ENCODE results near the gene CTRL. TPM values are rescaled to one million over a fixed set of nuclear protein-coding genes. Genes with fewer than 3 reads are reported as not detected.

Gene CTRL
- total RNA-seq, 1 donor from 2014 or later = 2.8 TPM

- no peaks in the 10 kb centered on the region for H3K4me1 Mint-ChIP-seq (ENCODE audit: low read depth, unreplicated experiment)
- no peak for DNase-seq
- H3K9me3 Mint-ChIP-seq (ENCODE audit: unreplicated experiment) = no peaks in the 10 kb centered on the region
- TF ChIP-seq CTCF (IDR thresholded peaks at IDR 0.05; ENCODE audit: partially characterized antibody, unreplicated experiment) = no peak
- H3K27ac Mint-ChIP-seq (ENCODE audit: unreplicated experiment) = no peak within 1 kb of the TSS
- no peak within 1 kb of the TSS for H3K4me3 Mint-ChIP-seq (ENCODE audit: unreplicated experiment)
- peaks cover 6% of the 10 kb centered on the region for H3K27me3 Mint-ChIP-seq (ENCODE audit: unreplicated experiment)
- no peaks in the 10 kb centered on the region for H3K36me3 Mint-ChIP-seq (ENCODE audit: unreplicated experiment)
Measured at GRCh38 chr16:67943619-67944504, 12.2 kb upstream of the CTRL start, which contains the start of gene LCAT. Gene LCAT, minus strand, starts transcription at chr16:67944120. Its CDS starts 19 bp downstream, at chr16:67944101.

GRCh38 chr16:67943256-67943618, 11.6 kb upstream of the CTRL start:
- no peak for DNase-seq
- no peaks in the 10 kb centered on the region for H3K4me1 Mint-ChIP-seq (ENCODE audit: low read depth, unreplicated experiment)
- H3K27ac Mint-ChIP-seq (ENCODE audit: unreplicated experiment) = no peak overlapping the region
- H3K36me3 Mint-ChIP-seq (ENCODE audit: unreplicated experiment) = no peaks in the 10 kb centered on the region
- H3K4me3 Mint-ChIP-seq (ENCODE audit: unreplicated experiment) = no peak overlapping the region
- TF ChIP-seq CTCF (IDR thresholded peaks at IDR 0.05; ENCODE audit: partially characterized antibody, unreplicated experiment) = no peak
- H3K27me3 Mint-ChIP-seq (ENCODE audit: unreplicated experiment) = peaks cover 5% of the 10 kb centered on the region
- no peaks in the 10 kb centered on the region for H3K9me3 Mint-ChIP-seq (ENCODE audit: unreplicated experiment)

GRCh38 chr16:67942510-67943255, 11.0 kb upstream of the CTRL start:
- Mint-ChIP-seq H3K27ac (ENCODE audit: unreplicated experiment) (no peak overlapping the region), H3K36me3 (ENCODE audit: unreplicated experiment) (no peaks in the 10 kb centered on the region), H3K27me3 (ENCODE audit: unreplicated experiment) (peaks cover 2% of the 10 kb centered on the region), H3K4me3 (ENCODE audit: unreplicated experiment) (no peak overlapping the region), H3K9me3 (ENCODE audit: unreplicated experiment) (no peaks in the 10 kb centered on the region), H3K4me1 (ENCODE audit: low read depth, unreplicated experiment) (no peaks in the 10 kb centered on the region)
- DNase-seq = no peak
- no peak for TF ChIP-seq CTCF (IDR thresholded peaks at IDR 0.05; ENCODE audit: partially characterized antibody, unreplicated experiment)

GRCh38 chr16:67942200-67942509, 10.5 kb upstream of the CTRL start:
- peak; percentile 67 for TF ChIP-seq CTCF (IDR thresholded peaks at IDR 0.05; ENCODE audit: partially characterized antibody, unreplicated experiment)
- H3K36me3 Mint-ChIP-seq (ENCODE audit: unreplicated experiment) = no peaks in the 10 kb centered on the region

More at GRCh38 chr16:67942200-67942509, 10.5 kb upstream of the CTRL start:
- DNase-seq = peak; percentile 67
- peaks cover under 1% of the 10 kb centered on the region for H3K4me1 Mint-ChIP-seq (ENCODE audit: low read depth, unreplicated experiment)
- peaks cover 2% of the 10 kb centered on the region for H3K9me3 Mint-ChIP-seq (ENCODE audit: unreplicated experiment)
- no peak overlapping the region for H3K4me3 Mint-ChIP-seq (ENCODE audit: unreplicated experiment)
- H3K27me3 Mint-ChIP-seq (ENCODE audit: unreplicated experiment) = peaks cover 2% of the 10 kb centered on the region
- H3K27ac Mint-ChIP-seq (ENCODE audit: unreplicated experiment) = no peak overlapping the region
